Measurements from ENCODE around the gene LRTM1. TPM values are rescaled to one million over a fixed set of nuclear protein-coding genes. Genes with fewer than 3 reads are reported as not detected.

The LRTM1 gene
- total RNA-seq, 1 donor from 2014 or later, result not detected

DNA sequence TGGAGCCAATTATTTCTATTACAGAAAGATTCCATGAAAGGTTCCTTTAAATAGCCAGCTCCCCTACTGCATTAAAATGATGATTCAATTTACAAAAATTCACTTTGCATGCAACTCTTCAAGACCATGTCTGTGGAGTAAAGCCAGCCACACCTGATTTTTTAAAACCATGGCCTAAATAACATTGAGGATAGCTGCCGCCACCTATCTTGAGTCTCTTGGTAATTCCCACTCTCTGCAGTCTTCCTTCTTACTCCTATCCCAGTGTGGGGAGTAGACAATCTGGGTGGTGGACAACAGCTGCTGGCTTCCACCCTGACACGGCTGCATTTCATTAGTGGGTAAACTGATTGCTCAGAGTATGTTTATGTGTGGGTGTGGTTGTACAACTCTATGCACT is 10.7 kb downstream of the LRTM1 start:
- no peaks in the 10 kb centered on the region for H3K27me3 ChIP-seq
- H3K4me1 ChIP-seq, result no peaks in the 10 kb centered on the region
- DNase-seq (ENCODE audit: low spot score), result no peak
- Mint-ChIP-seq H3K36me3 (no peaks in the 10 kb centered on the region), H3K9me3 (peaks cover 7% of the 10 kb centered on the region), H3K4me3 (no peak overlapping the region), H3K4me1 (peaks cover 4% of the 10 kb centered on the region), H3K27me3 (ENCODE audit: insufficient read depth, low read depth) (peaks cover 6% of the 10 kb centered on the region), H3K27ac (no peak overlapping the region)
- H3F3A ChIP-seq (ENCODE audit: low read depth), result no peaks in the 10 kb centered on the region
- H3K27ac ChIP-seq, result no peak overlapping the region
- no peaks in the 10 kb centered on the region for H3K36me3 ChIP-seq
- H3K79me2 ChIP-seq (ENCODE audit: low read depth), result no peaks in the 10 kb centered on the region
- H3K4me3 ChIP-seq, result no peak overlapping the region
- TF ChIP-seq EZH2 (IDR thresholded peaks at IDR 0.05) (no peak), EZH2phosphoT487 (IDR thresholded peaks at IDR 0.05) (no peak)
- TF ChIP-seq, protein P1, sequence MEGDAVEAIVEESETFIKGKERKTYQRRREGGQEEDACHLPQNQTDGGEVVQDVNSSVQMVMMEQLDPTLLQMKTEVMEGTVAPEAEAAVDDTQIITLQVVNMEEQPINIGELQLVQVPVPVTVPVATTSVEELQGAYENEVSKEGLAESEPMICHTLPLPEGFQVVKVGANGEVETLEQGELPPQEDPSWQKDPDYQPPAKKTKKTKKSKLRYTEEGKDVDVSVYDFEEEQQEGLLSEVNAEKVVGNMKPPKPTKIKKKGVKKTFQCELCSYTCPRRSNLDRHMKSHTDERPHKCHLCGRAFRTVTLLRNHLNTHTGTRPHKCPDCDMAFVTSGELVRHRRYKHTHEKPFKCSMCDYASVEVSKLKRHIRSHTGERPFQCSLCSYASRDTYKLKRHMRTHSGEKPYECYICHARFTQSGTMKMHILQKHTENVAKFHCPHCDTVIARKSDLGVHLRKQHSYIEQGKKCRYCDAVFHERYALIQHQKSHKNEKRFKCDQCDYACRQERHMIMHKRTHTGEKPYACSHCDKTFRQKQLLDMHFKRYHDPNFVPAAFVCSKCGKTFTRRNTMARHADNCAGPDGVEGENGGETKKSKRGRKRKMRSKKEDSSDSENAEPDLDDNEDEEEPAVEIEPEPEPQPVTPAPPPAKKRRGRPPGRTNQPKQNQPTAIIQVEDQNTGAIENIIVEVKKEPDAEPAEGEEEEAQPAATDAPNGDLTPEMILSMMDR (IDR thresholded peaks at IDR 0.05), result no peak
- no peak overlapping the region for H3K4me2 ChIP-seq
- no peaks in the 10 kb centered on the region for H4K20me1 ChIP-seq (ENCODE audit: low read depth)
- H2AFZ ChIP-seq (replicated peaks), result no peak overlapping the region
- H3K9me3 ChIP-seq (ENCODE audit: low read depth), result no peaks in the 10 kb centered on the region
- H3K9ac ChIP-seq, result no peak overlapping the region

DNA sequence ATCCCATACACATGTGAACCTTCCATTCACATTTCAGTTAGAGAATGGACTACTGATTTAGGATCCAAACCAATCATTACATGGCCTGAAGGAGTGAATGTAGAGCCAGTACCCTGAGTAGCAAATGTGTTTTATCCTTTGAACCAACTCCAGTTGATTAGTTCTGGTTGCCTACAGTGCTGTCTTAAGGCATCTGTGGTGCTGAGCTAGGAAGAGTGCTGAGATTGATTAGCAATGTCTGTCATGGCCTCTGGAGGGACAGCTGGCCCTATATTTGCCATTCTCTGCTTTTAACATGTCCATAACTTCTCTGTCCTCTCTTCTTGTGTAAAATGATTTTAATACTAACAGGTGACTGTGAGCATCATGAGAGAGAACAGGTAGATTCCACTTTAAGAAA is 11.1 kb downstream of the LRTM1 start:
- no peak overlapping the region for H3K27ac ChIP-seq
- peaks cover 7% of the 10 kb centered on the region for H3K9me3 Mint-ChIP-seq

DNA sequence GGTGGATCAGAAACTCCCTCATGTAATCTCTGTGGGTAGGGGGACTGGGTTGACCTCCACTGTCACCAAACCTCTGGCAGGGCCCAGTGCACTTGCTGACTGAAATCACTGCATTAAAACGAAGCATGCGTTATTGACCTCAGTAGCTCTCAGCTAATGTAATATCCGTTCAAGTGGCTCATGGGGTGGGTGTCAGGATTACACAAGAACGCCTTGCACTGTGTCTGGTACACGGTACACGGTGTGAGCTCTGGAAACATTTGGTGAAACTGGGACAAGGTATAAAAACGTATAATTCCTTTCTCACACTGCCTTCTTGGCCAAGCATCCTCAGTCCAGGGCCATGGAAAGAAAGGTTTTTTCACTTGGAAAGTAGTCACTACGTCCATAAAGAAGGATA is 11.9 kb downstream of the LRTM1 start:
- Mint-ChIP-seq H3K4me1 (peaks cover 4% of the 10 kb centered on the region), H3K4me3 (no peak overlapping the region), H3K36me3 (no peaks in the 10 kb centered on the region), H3K9me3 (peaks cover 7% of the 10 kb centered on the region), H3K27me3 (ENCODE audit: insufficient read depth, low read depth) (peaks cover 8% of the 10 kb centered on the region), H3K27ac (no peak overlapping the region)
- no peaks in the 10 kb centered on the region for H3F3A ChIP-seq (ENCODE audit: low read depth)
- no peak overlapping the region for H3K4me2 ChIP-seq
- no peak for DNase-seq (ENCODE audit: low spot score)
- no peak overlapping the region for H2AFZ ChIP-seq (replicated peaks)
- H3K4me3 ChIP-seq, result no peak overlapping the region
- no peaks in the 10 kb centered on the region for H3K79me2 ChIP-seq (ENCODE audit: low read depth)
- no peak for TF ChIP-seq EZH2 (IDR thresholded peaks at IDR 0.05)
- TF ChIP-seq, protein P1 (IDR thresholded peaks at IDR 0.05), result no peak
- TF ChIP-seq EZH2phosphoT487 (IDR thresholded peaks at IDR 0.05), result no peak
- H3K9me3 ChIP-seq (ENCODE audit: low read depth), result no peaks in the 10 kb centered on the region
- no peak overlapping the region for H3K9ac ChIP-seq
- no peaks in the 10 kb centered on the region for H3K4me1 ChIP-seq
- H3K36me3 ChIP-seq, result no peaks in the 10 kb centered on the region
- H3K27me3 ChIP-seq, result no peaks in the 10 kb centered on the region
- no peak overlapping the region for H3K27ac ChIP-seq
- H4K20me1 ChIP-seq (ENCODE audit: low read depth), result no peaks in the 10 kb centered on the region

More for the DNA sequence above, 11.1 kb downstream of the LRTM1 start:
- Mint-ChIP-seq H3K36me3 (no peaks in the 10 kb centered on the region), H3K4me3 (no peak overlapping the region), H3K27ac (no peak overlapping the region), H3K4me1 (peaks cover 4% of the 10 kb centered on the region), H3K27me3 (ENCODE audit: insufficient read depth, low read depth) (peaks cover 6% of the 10 kb centered on the region)
- H2AFZ ChIP-seq (replicated peaks), result no peak overlapping the region
- H3K27me3 ChIP-seq, result no peaks in the 10 kb centered on the region
- TF ChIP-seq, protein P1 (IDR thresholded peaks at IDR 0.05), result no peak
- no peak for TF ChIP-seq EZH2phosphoT487 (IDR thresholded peaks at IDR 0.05)
- TF ChIP-seq EZH2 (IDR thresholded peaks at IDR 0.05), result no peak
- H3K4me2 ChIP-seq, result no peak overlapping the region
- H4K20me1 ChIP-seq (ENCODE audit: low read depth), result no peaks in the 10 kb centered on the region
- H3K4me1 ChIP-seq, result no peaks in the 10 kb centered on the region
- no peak overlapping the region for H3K9ac ChIP-seq
- no peaks in the 10 kb centered on the region for H3K36me3 ChIP-seq
- H3F3A ChIP-seq (ENCODE audit: low read depth), result no peaks in the 10 kb centered on the region
- no peaks in the 10 kb centered on the region for H3K79me2 ChIP-seq (ENCODE audit: low read depth)
- H3K4me3 ChIP-seq, result no peak overlapping the region
- DNase-seq (ENCODE audit: low spot score), result no peak
- H3K9me3 ChIP-seq (ENCODE audit: low read depth), result no peaks in the 10 kb centered on the region

Measured in neural progenitor cell (in vitro differentiated cells).